Stimulated activated CD4-positive, alpha-beta T cell treated with anti-CD3 and anti-CD28 coated beads, Interleukin-15, amount 100 ng/mL, for 1 hour (primary cell): ENCODE measurements around the gene PDHX.
"Not testable (repeated sequence)": the region's sequence is repeated elsewhere in the genome, so short reads cannot be mapped to it uniquely, and the experiment has no call there.

Source experiments
- DNase-seq, 2 donors: peaks; one replicate each; pipeline ENCODE4 v3.0.0-alpha.2; 2020; ENCODE audit warnings: low read depth in 1 of 2, low spot score in 1 of 2

The PDHX gene

GRCh38 chr11:34916015-34916842 lies at the start of gene PDHX, which contains the start of gene APIP:
TSS of gene PDHX (plus strand) at chr11:34916618. CDS start at chr11:34916656, 38 bp downstream.
TSS of gene APIP (minus strand) at chr11:34916379. CDS start at chr11:34916284, 95 bp downstream.
- DNase-seq = peak; percentile 88 to 95

- no peak for DNase-seq
These were observed 47.0 kb upstream of the PDHX start for GRCh38 chr11:34869425-34869824.

GRCh38 chr11:34870548-34871196 lies 45.7 kb upstream of the PDHX start:
- DNase-seq = no peak

GRCh38 chr11:34874202-34874601 lies 42.2 kb upstream of the PDHX start:
- DNase-seq = no peak

- DNase-seq = no peak
These were observed 38.9 kb upstream of the PDHX start for GRCh38 chr11:34877375-34877975.

DNA sequence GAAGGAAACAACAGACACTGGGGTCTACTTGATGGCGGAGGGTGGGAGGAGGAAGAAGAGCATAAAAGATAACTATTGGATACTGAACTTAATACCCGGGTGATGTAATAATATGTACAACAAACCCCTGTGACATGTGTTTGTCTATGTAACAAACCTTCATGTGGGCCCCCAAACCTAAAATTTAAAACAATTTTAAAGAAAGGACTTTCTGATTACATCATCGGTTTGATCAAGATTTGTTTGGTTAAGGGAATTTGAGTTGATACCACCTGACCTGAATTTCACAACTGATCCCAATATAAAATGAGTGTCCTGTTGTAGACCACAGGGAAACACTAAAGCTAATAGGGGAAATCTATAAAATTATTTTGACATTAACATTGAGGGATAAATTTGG lies 34.5 kb upstream of the PDHX start:
- DNase-seq = no peak

GRCh38 chr11:34886609-34887008 lies 29.8 kb upstream of the PDHX start:
- no peak for DNase-seq

GRCh38 chr11:34887260-34887659 lies 29.2 kb upstream of the PDHX start:
- no peak for DNase-seq

DNA sequence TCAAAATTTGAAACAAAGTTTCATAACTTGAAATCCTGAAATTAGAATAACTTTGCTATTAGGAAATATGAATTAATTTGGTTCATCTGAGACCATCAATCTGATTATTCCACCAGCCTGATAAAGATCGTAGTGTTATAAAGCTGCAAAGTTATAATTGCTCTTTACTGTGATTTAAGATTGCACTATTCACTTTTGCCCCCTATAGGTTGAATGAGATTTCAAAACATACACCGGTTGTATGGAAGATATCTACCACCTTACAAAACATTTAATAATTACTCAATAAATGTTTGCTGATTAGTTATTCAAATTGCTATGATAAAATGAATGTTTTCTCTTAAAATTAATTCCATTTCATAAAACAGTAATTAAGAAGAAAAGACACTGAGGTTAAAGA lies 26.3 kb upstream of the PDHX start:
- DNase-seq = no peak

DNA sequence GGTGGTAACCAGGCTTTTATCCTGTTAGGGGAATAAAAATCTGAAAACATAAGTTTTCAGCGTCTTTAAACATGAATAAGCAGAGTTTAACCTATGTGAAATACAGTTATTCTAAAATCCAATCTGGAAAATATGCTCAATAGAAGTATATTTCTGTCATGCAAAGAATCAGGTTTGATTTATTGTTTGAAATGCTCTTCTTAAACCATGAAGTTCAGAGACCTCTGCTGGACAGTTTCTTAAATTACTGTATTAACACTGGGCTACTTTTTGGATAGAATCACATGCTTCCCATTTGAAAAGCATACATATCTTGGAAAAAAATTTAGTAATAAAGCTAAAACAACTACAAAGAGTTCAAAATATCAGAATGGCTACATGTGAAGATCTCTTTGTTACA lies 25.6 kb upstream of the PDHX start:
- DNase-seq = no peak

- DNase-seq = no peak
These were observed 24.8 kb upstream of the PDHX start for GRCh38 chr11:34891611-34892010.

DNA sequence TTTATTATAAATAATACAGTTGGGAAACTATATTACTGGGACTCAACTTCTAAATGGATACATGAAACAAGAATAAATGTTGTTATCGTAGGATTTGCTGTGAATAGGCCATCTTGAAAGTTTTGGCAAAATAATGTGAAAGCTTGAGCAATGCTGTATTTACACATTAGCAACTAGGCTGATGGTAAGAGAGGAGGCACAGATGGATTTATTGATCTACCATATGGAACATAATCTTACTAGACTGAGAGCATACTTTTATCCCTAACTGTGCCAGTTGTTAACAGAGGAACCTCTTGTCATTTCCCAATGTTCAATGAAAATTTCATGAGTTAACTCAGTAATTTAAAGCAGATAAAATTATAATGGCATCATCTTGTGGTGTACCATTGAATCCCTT lies 23.0 kb upstream of the PDHX start:
- no peak for DNase-seq

GRCh38 chr11:34896191-34896590 lies 20.2 kb upstream of the PDHX start:
- not testable (repeated sequence) for DNase-seq

DNA sequence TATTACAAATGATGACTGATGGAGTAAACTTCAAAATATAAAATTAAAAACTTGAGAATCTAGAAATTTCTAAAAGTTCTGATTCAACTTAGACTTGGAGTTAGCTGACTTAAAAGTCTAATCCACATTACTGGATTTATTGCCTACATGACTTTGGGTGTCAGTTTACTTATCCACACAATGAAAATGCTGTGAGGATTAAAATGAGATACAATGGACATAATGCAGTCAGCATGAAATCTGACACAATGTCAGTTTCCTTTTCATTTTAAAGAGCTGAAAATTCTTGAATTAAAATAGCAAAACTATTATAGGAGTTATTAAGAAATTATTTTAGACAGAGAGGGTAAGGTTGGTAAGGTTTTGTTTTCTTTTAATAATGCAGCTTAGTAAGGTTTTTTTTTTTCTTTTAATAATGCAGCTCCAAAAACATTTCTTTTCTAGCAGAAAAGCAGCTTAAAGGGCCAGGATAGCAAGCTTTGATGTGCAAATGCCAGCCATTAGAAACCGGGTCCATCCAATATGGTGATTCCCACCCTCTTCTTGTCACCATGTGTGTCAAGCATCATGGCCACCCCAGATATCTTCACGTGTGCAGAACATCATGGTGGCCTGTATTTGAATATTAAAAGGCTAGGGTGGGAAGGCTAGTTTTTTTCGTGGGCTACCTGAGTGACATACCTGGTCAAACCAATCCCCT lies 19.1 kb upstream of the PDHX start:
- DNase-seq = no peak

- DNase-seq = no peak
These were observed 17.9 kb upstream of the PDHX start for GRCh38 chr11:34898474-34898873.

DNA sequence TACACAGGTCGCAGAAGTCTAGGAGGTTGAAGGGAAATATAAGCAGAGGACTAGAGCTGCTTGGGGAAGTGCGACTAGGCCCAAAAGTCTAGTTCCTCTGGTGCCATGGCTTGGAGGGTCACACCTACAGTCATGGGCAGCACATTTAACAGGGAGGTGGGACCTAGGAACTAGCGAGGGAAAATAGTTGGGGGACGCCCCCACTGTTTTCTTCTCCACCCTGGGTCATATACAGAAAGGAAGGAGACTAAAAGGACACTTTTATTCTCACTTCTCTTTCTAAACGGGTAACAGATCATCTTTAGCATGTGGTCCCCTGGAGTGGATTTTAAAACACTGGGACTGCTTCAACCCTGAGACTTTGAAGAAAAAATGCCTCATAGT lies 16.8 kb upstream of the PDHX start:
- DNase-seq = no peak

DNA sequence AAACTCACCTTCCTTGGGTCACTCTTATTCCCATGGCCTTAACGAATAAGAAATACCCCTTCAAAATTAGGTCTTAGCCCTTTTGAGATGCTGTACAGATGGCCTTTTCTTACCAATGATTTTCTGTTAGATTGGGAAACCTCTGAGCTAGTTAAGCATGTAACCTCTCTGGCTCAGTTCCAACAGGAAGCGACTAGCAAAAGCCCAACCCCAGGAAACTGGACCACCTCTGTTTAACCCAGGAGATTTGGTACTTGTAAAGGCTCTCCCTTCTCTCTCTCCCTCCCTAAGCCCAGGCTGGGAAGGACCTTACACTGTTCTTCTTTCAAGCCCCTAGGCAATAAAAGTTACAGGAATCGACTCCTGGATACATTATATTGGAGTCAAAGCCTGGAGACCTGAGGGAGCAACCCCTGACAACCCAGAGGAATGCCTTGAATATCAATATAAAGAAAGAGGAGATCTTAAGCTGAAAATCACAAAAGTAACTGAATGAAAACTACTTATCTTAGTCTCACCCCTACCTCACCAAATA lies 11.9 kb upstream of the PDHX start:
- no peak for DNase-seq

- DNase-seq = no peak
These were observed 10.8 kb upstream of the PDHX start for GRCh38 chr11:34905666-34906065.

- no peak for DNase-seq
These were observed 8.4 kb upstream of the PDHX start for GRCh38 chr11:34907934-34908593.

- DNase-seq = no peak
These were observed 7.0 kb upstream of the PDHX start for GRCh38 chr11:34909415-34909814.

GRCh38 chr11:34909955-34910354 lies 6.5 kb upstream of the PDHX start:
- DNase-seq = no peak
